OCI-LY1 (cell line): ENCODE measurements around the gene STEEP1.

Source experiments
- H2AFZ ChIP-seq: fragments of 200-600 bp; sonication (generic), shearing (Covaris generic); 2 replicates; pipeline ENCODE4 v1.6.0; 2014; ENCODE audit warnings: antibody characterized with exemption, mild to moderate bottlenecking, low read length
- H3F3A ChIP-seq: fragments of 200-600 bp; sonication (generic), shearing (Covaris generic); 2 replicates; pipeline ENCODE4 v1.6.0; 2014; ENCODE audit warnings: mild to moderate bottlenecking, antibody characterized with exemption, low read length, moderate library complexity; ENCODE audit not compliant: insufficient read depth
- H3K27ac ChIP-seq: fragments of 200-600 bp; sonication (generic); 2 replicates; pipeline ENCODE4 v1.5.1; 2014; ENCODE audit warnings: low read length, mixed run types, mild to moderate bottlenecking, low read depth; ENCODE audit not compliant: poor library complexity, severe bottlenecking
- H3K27me3 ChIP-seq: fragments of 200-600 bp; sonication (generic); 2 replicates; pipeline ENCODE4 v1.6.0; 2014; ENCODE audit warnings: antibody characterized with exemption, mild to moderate bottlenecking, low read length, moderate library complexity; ENCODE audit not compliant: insufficient read depth
- H3K36me3 ChIP-seq: fragments of 200-600 bp; sonication (generic); 2 replicates; pipeline ENCODE4 v1.6.1; 2014; ENCODE audit warnings: mild to moderate bottlenecking, antibody characterized with exemption, low read length, moderate library complexity, mixed read lengths; ENCODE audit not compliant: insufficient read depth
- H3K4me1 ChIP-seq: fragments of 200-600 bp; sonication (generic); 2 replicates; pipeline ENCODE4 v1.5.1; 2014; ENCODE audit warnings: mild to moderate bottlenecking, low read length, moderate library complexity; ENCODE audit not compliant: insufficient read depth, severe bottlenecking
- H3K4me2 ChIP-seq: fragments of 200-600 bp; sonication (generic), shearing (Covaris generic); 2 replicates; pipeline ENCODE4 v1.6.1; 2014; ENCODE audit warnings: low read length
- H3K4me3 ChIP-seq: fragments of 200-600 bp; sonication (generic); 2 replicates; pipeline ENCODE4 v1.5.1; 2014; ENCODE audit warnings: low read length, low read depth, mild to moderate bottlenecking, mixed read lengths; ENCODE audit not compliant: poor library complexity, severe bottlenecking
- H3K79me2 ChIP-seq: fragments of 200-600 bp; shearing (Covaris generic); 2 replicates; pipeline ENCODE4 v1.6.1; 2016; ENCODE audit warnings: mixed run types, low read length, mixed read lengths; ENCODE audit not compliant: insufficient read depth
- H3K9ac ChIP-seq: fragments of 200-600 bp; sonication (generic), shearing (Covaris generic); 2 replicates; pipeline ENCODE4 v1.6.1; 2014; ENCODE audit warnings: mild to moderate bottlenecking, low read length, mixed read lengths
- H3K9me2 ChIP-seq: fragments of 200-600 bp; sonication (generic), shearing (Covaris generic); 2 replicates; pipeline ENCODE4 v1.6.1; 2014; ENCODE audit warnings: low read depth, mild to moderate bottlenecking, low read length, mixed read lengths
- H3K9me3 ChIP-seq: fragments of 200-600 bp; shearing (Covaris generic); 2 replicates; pipeline ENCODE4 v1.6.1; 2014; ENCODE audit warnings: low read length, mixed read lengths
- H4K20me1 ChIP-seq: fragments of 200-600 bp; sonication (generic), shearing (Covaris generic); 2 replicates; pipeline ENCODE4 v1.6.0; 2016; ENCODE audit warnings: mild to moderate bottlenecking, low read length; ENCODE audit not compliant: insufficient read depth
- CTCF ChIP-seq: fragments of 200-600 bp; sonication (generic), shearing (Covaris generic); IDR thresholded peaks from 2 replicates; pipeline ENCODE4 v1.5.1; 2017; ENCODE audit warnings: mild to moderate bottlenecking, antibody characterized with exemption, low read length, moderate library complexity, mixed read lengths
- EZH2 ChIP-seq: fragments of 200-600 bp; sonication (generic), shearing (Covaris generic); IDR thresholded peaks from 2 replicates; pipeline ENCODE4 v1.8.0; 2017; ENCODE audit warnings: borderline replicate concordance, mixed run types, mild to moderate bottlenecking, antibody characterized with exemption, low read length, moderate library complexity, mixed read lengths

STEEP1 gene

GRCh38 chrX:119606280-119607017 lies 41.2 kb upstream of the STEEP1 start, which contains the start of gene NKRF:
Gene NKRF, minus strand, starts transcription at chrX:119606424.
- Histone ChIP-seq H3K27me3 (no peaks in the 10 kb centered on the region), H2AFZ (peak within 1 kb of the TSS; percentile 81; the same call in 1 of the 2 replicates), H3K4me1 (peaks cover 39% of the 10 kb centered on the region), H4K20me1 (no peaks in the 10 kb centered on the region), H3K79me2 (peaks cover 36% of the 10 kb centered on the region), H3K27ac (peak within 1 kb of the TSS; percentile 82), H3K36me3 (peaks cover 21% of the 10 kb centered on the region; the same call in 1 of the 2 replicates), H3K9ac (peak within 1 kb of the TSS; percentile 100), H3K4me3 (peak within 1 kb of the TSS; percentile 84), H3K9me2 (no peaks in the 10 kb centered on the region), H3K9me3 (no peaks in the 10 kb centered on the region), H3K4me2 (peak within 1 kb of the TSS; percentile 93), H3F3A (no peaks in the 10 kb centered on the region)
- TF ChIP-seq CTCF (no peak), EZH2 (no peak)

GRCh38 chrX:119605464-119606279 lies 40.5 kb upstream of the STEEP1 start:
- Histone ChIP-seq H3K9me3 (no peaks in the 10 kb centered on the region), H2AFZ (no peak overlapping the region), H3K4me3 (peak overlapping the region; percentile 84), H3F3A (no peaks in the 10 kb centered on the region), H4K20me1 (no peaks in the 10 kb centered on the region), H3K4me2 (peak overlapping the region; percentile 93), H3K36me3 (peaks cover 21% of the 10 kb centered on the region; the same call in 1 of the 2 replicates), H3K9ac (peak overlapping the region; percentile 100), H3K27me3 (no peaks in the 10 kb centered on the region), H3K4me1 (peaks cover 39% of the 10 kb centered on the region), H3K9me2 (no peaks in the 10 kb centered on the region), H3K79me2 (peaks cover 36% of the 10 kb centered on the region), H3K27ac (peak overlapping the region; percentile 82)
- no peak for TF ChIP-seq CTCF
- TF ChIP-seq EZH2 = no peak

- Histone ChIP-seq H3K9ac (peak overlapping the region; percentile 100), H3K79me2 (peaks cover 39% of the 10 kb centered on the region), H3K4me3 (peak overlapping the region; percentile 84), H3K4me1 (peaks cover 39% of the 10 kb centered on the region), H3K9me2 (no peaks in the 10 kb centered on the region), H3K27me3 (no peaks in the 10 kb centered on the region), H3K9me3 (no peaks in the 10 kb centered on the region), H4K20me1 (no peaks in the 10 kb centered on the region), H3K4me2 (peak overlapping the region; percentile 93), H2AFZ (no peak overlapping the region), H3K36me3 (peaks cover 26% of the 10 kb centered on the region; the same call in 1 of the 2 replicates), H3F3A (no peaks in the 10 kb centered on the region), H3K27ac (peak overlapping the region; percentile 63)
- TF ChIP-seq CTCF = no peak
- TF ChIP-seq EZH2 = no peak
Observed at GRCh38 chrX:119604766-119605463, 39.7 kb upstream of the STEEP1 start.
